KOPT-K1 (cell line): Measurements from ENCODE around the gene CHD1.

ENCODE experiments used
- H3K27ac ChIP-seq: fragments of 200-600 bp; sonication (generic); 2 replicates; pipeline ENCODE4 v1.5.1; 2016; ENCODE audit warnings: antibody characterized with exemption, mild to moderate bottlenecking, low read depth, low read length; ENCODE audit not compliant: poor library complexity, severe bottlenecking
- H3K36me3 ChIP-seq: fragments of 200-600 bp; sonication (generic); 2 replicates; pipeline ENCODE4 v1.5.1; 2017; ENCODE audit warnings: antibody characterized with exemption, mild to moderate bottlenecking, low read length, moderate library complexity; ENCODE audit not compliant: insufficient read depth
- H3K9me3 ChIP-seq: fragments of 200-600 bp; sonication (generic); 2 replicates; pipeline ENCODE4 v1.5.1; 2017; ENCODE audit warnings: antibody characterized with exemption, low read length, mild to moderate bottlenecking; ENCODE audit not compliant: insufficient read depth, poor library complexity, severe bottlenecking

CHD1 gene

DNA sequence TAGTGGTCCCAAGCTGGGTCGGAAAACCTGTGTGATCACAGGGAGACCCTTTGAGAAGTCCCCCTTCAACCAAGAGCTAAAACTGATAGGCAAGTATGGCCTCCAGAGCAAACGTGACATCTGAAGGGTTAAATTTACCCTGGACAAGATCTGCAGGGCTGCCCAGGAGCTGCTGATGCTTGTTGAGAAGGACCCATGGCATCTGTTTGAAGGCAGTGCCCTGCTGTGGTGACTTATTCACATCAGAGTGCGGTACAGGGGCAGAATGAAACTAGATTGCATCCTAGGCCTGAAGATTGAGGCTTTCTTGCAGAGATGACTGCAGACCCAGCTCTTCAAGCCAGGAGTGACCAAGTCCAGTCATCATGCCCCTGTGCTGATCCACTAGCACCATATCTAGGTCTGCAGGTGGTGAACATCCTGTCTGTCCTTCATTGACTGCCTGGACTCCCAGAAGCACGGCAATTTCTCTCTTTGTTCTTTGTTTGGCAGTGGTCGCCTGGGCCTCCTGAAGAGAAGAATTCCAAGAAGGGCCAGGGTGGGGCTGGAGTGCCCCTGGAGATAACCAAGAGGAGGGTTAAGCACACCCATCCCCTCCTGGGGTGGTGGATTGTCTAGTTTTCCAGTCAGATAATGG lies 25.7 kb upstream of the CHD1 start:
- Histone ChIP-seq H3K36me3 (no peaks in the 10 kb centered on the region), H3K9me3 (no peaks in the 10 kb centered on the region), H3K27ac (no peak overlapping the region)

GRCh38 chr5:98942847-98943246 lies 14.0 kb upstream of the CHD1 start:
- Histone ChIP-seq H3K9me3 (no peaks in the 10 kb centered on the region), H3K27ac (no peak overlapping the region), H3K36me3 (no peaks in the 10 kb centered on the region)

GRCh38 chr5:98941131-98941883 lies 12.5 kb upstream of the CHD1 start:
- no peak overlapping the region for H3K27ac ChIP-seq
- H3K9me3 ChIP-seq, result no peaks in the 10 kb centered on the region
- no peaks in the 10 kb centered on the region for H3K36me3 ChIP-seq

- Histone ChIP-seq H3K9me3 (no peaks in the 10 kb centered on the region), H3K36me3 (no peaks in the 10 kb centered on the region), H3K27ac (no peak overlapping the region)
Measured at GRCh38 chr5:98940581-98940980, 11.8 kb upstream of the CHD1 start.

DNA sequence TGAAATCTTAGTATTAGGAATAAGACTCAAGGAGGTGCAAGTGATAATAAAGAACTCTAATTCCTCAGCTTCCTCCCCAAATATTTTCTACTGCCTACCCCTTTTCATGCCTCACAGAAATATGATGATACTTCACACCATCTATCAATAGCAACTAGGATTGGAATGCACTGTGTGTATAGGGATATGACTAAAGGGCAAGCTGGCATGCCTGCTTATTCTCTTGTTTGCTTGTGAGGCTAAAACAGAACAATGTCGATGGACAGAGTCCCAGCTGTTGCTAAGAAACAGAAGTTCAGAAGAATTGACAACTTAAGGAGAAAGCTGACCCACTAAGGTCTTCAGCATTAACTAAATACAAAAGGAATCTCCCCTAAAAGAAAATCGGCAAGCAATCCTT lies 9.7 kb upstream of the CHD1 start:
- Histone ChIP-seq H3K9me3 (no peaks in the 10 kb centered on the region), H3K27ac (no peak overlapping the region), H3K36me3 (no peaks in the 10 kb centered on the region)

- Histone ChIP-seq H3K9me3 (no peaks in the 10 kb centered on the region), H3K27ac (no peak overlapping the region), H3K36me3 (no peaks in the 10 kb centered on the region)
Measured at GRCh38 chr5:98936948-98937715, 8.3 kb upstream of the CHD1 start.

DNA sequence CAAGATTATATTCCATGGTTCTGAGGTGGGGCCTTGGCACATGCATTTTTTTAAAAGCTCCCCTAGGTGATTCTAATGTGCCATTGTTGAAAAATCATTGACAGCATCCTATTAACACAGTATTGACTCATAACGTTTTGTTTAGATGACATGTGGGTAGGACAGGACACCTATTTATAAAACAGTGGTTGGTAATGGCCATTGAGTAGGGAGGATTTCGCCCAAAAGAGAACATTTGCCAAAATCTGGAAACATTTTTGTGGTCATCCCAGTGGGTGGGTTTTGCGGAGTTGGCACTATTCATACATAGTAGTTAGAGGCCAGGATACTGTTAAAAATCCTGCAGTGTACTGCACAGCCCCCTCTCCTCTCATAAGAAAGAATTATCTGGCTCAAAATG lies 6.4 kb upstream of the CHD1 start:
- Histone ChIP-seq H3K27ac (no peak overlapping the region), H3K9me3 (no peaks in the 10 kb centered on the region), H3K36me3 (peaks cover 5% of the 10 kb centered on the region; the same call in 1 of the 2 replicates)

DNA sequence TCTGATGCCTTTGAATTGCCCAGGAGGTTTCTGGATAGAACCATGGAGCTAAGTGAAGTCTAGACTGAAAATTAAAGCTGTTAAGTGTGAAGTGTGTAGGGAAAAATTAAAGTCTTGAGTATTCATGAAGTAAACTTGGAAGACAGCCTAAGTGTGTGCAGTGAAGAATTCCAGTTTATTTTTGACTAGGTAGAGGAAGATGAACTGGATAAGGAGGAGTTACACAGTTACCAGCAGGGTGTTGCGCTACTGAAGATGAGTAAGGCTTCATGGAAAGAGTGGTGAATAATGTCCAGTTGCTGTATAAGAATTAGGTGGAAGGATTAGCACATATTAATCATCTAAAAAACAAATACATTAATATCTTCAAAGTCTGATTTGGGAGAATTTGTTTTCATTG lies 5.7 kb upstream of the CHD1 start:
- Histone ChIP-seq H3K9me3 (no peaks in the 10 kb centered on the region), H3K36me3 (peaks cover 5% of the 10 kb centered on the region; the same call in 1 of the 2 replicates), H3K27ac (no peak overlapping the region)

DNA sequence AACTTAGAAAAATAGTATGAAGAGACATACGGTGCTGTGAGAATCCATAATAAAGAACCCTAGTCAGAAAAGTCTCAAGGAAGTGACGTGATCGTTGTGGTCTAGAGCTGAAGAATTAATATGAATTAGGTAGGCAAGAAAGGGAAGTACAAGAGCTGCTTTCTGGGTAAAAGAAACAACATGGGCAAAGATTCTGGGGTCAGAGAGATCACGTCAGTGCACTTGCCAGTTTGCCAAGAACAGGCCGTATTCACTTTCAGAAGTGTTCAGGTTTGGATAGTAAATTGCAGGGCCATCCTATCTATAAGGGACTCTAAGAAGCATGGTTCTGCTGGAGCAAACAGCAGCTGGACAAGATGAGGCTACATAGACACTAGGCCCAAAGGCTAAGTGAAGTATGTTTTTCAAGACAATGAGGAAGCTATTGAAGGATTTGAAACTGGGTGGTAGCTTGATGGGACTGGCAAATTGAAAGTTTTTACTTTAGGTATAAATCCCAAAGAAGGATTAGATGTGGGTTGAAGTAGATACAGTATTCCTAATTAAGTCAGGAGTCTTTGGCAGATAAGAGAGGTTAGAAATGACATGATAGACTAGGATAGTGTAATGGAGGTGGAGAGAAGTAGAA lies 4.8 kb upstream of the CHD1 start:
- H3K36me3 ChIP-seq, result peaks cover 5% of the 10 kb centered on the region; the same call in 1 of the 2 replicates
- no peaks in the 10 kb centered on the region for H3K9me3 ChIP-seq
- peak overlapping the region; percentile 61 for H3K27ac ChIP-seq

DNA sequence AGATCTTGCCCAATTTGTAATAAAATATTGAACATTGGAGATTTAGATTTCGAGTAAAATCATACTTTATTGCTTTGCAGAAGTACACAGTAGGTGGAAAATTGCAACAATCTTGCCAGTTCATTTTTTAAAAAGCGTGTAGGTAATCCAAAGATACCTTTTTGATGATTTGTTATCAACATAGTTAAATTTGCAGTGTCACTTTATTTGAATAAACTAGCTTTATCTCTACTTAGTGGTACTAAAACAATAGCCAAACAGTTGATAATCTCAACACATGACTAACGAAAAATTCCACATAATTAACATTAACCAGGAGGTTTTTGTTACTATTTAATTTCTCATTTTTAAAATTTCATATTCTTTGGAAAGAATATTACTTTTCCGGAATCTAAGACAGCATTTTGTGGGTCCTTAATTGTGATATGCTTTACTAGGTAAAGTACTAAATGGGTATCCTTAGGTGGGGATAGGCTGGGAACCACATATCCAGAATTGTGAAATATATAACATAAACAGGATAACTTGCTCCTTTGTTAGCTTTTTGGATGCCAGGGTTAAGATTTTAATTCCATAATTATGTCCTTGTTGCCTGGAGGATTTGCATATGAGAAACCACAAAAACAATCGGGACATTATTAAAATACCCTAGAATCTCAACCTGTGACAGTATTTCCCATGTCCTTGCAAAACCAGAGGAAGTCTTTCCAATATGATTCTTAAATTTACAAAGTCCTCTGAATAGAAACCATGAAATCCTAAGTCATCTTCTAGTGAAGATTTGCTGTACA lies 2.4 kb upstream of the CHD1 start:
- Histone ChIP-seq H3K27ac (no peak overlapping the region), H3K36me3 (peaks cover 6% of the 10 kb centered on the region; the same call in 1 of the 2 replicates), H3K9me3 (no peaks in the 10 kb centered on the region)

DNA sequence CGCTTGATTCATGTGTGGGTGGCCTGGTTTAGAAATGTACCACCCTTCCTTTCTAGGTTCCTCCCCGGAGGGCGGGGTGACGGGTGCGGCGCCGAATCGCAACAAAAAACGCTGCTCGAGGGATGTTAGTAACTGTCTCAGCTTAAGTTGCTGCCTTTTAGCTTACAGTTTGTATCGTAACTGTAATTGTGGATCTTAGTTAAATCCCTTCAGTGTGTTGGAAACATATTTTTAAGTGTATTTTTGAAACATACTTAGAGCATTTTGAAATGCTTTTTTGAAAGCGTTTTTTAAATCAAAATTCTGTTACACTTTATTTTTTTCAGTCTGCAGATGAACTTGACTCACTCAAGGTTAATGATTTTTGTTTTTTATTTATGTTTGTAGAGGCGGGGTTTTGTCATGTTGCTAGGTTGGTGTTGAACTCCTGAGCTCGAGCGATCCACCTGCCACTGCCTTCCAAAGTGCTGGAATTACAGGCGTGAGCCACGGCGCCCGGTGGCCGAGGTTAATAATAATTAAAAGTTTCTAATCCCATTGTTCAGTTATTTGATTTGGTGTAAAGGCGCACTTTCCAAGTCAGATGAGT lies 997 bp upstream of the CHD1 start:
- H3K36me3 ChIP-seq, result peaks cover 19% of the 10 kb centered on the region
- no peaks in the 10 kb centered on the region for H3K9me3 ChIP-seq
- peak overlapping the region; percentile 90 for H3K27ac ChIP-seq

DNA sequence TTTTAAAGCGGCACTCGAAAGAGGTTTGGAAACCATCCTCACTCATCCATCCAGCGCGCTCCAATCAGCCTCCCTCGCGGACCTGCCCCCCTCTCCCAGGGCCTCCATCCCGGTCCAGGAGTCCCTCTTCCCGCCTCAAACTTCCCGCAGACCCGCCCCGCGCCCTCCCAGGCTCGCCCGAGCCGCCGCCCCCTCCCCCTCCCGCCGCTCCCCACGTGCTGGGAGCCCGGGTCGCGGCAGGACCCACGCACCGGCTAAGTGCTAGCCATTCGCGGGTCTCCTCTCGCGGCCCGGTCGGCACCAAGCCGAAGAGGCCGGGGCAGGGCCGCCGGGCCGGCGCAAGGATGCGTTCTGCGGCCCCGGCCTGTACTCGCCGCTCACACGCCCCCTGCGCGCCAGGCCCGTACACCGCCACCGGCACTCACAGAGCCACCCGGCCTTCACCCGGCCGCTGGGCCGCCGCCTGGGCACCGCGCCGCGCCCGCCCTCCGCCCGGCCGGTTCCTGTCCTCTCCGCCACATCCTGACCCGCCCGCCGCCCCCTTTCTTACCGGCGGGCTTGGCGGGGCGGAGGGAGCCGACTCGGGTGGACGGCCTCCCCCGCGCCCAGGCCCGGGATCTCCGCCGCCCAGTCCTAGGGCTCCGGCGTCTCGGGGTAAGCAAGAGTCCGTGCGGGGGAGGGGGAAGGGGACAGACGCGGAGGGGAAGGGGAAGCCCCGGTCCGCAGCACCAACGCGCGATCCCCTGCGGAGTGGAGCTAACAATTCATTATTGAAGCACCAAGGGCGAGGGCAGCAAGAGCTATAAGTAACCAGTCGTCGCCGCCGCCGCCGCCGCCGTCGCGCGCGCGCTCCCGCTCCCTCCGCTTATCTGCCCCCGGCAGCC lies 576 bp downstream of the CHD1 start:
- no peaks in the 10 kb centered on the region for H3K9me3 ChIP-seq
- peaks cover 35% of the 10 kb centered on the region for H3K36me3 ChIP-seq

DNA sequence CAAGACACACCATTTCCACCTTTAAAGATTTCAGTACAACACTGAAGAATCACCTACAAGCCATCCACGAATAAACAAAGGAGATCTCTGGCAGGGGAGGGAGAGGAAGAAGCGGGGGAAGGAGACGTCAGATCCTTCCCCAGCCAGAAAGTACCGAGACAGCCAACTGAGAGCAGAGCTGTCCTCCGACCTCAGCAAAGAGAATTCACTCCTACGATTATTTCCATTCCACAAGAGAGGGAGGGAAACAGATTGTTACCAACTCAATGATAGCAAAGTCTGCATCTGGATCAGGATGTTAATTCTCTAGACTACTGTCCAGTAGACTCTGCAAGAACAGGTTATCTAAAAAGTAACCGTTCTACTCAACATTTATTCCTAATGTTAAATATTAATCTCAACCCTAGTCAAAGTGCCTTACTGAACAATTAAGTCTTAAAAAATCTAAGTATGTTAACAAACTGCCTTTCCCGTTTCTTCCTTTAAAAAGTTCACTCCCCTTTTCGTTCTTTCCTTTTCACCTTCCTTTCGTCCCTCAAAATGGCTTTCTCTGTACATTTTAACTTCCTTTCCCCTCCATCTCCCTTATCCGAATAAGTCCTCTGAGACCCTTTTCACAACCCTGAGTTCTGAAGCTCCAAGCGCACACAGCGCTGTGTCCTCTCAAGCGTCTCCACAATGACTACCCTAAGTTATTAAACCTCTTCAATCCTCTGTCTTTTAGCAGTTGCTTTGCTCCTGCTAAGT lies 1.4 kb downstream of the CHD1 start:
- Histone ChIP-seq H3K36me3 (peaks cover 43% of the 10 kb centered on the region), H3K9me3 (no peaks in the 10 kb centered on the region), H3K27ac (peak overlapping the region; percentile 90)

More for the DNA sequence above, 576 bp downstream of the CHD1 start:
- peak overlapping the region; percentile 90 for H3K27ac ChIP-seq
